GM19395 (cell line): ENCODE data around the gene PGAP6.
"Not testable (repeated sequence)": the region's sequence is repeated elsewhere in the genome, so short reads cannot be mapped to it uniquely, and the experiment has no call there.

Source experiments
- ATAC-seq: cut with Tn5 transposase; IDR thresholded peaks from one replicate; pipeline ENCODE4 v1.9.1; 2021; ENCODE audit warnings: mild to moderate bottlenecking, moderate library complexity; ENCODE audit not compliant: unreplicated experiment

Gene PGAP6

DNA sequence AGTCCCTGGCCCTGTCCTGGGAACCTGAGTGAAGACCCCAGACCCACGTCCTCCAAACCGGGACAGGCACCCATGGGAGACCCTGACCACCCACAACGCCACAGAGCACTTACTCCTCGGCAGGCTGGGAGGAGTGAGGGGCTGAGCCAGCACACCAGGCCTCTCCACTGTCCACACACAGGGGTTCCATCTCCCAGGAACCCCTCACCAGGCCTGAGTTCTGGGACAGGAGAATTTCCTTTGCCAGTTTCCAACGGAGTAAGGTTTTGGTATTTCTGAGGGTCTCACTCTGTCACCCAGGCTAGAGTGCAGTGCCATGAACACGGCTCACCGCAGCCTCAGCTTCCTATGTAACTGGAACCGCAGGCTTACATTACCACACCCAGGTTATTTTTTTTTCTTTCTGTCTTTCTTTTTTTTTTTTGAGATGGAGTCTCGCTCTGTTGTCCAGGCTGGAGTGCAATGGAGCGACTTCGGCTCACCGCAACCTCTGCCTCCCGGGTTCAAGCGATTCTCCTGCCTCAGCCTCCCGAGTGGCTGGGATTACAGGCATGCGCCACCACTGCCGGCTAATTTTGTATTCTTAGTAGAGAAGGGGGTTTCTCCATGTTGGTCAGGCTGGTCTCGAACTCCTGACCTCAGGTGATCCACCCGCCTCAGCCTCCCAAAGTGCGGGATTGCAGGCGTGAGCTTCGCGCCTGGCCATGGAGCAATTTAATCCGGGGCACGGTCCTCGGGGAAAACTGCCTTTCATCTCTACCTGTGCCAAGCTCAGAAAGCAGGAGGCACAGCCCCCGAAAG is 1.6 kb downstream of the PGAP6 start:
- no peak for ATAC-seq

DNA sequence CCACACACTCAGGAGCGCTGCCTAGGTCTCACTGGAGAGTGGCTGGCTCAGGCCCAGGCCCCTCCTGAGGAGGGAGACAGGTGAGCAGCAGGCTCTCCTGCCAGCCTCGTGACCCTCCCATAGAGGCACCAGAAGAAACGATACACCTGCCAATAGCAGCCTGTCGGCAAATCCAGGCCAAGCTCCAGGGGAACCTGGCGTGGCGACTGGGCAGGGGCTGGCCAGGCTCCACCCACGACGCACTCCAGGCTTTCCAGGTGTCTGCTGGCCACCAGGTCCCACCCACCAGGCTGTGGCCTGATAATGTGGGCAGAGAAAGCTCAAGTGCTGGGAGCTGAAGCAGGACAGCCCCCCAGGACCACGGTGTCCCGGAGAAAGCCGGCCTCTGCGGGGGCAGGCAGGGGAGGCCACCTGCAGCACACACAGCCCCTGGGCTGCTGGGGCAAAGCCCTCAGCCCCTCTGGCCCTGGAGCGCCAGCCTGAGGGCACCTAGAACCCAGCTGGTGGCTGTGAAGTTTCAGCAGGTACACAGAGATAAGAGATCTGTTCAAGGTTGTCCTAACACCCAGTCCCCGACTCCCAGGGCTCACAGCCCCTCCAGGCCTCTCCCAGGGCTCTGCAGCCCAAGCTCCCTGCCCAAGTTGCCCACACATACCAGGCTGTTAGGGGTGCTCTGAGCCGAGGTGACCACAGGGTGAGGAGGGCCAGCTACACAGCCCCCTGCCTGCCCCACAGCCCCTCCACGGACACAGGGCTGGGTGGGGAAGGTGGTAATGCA is 2.4 kb downstream of the PGAP6 start:
- ATAC-seq, result no peak

DNA sequence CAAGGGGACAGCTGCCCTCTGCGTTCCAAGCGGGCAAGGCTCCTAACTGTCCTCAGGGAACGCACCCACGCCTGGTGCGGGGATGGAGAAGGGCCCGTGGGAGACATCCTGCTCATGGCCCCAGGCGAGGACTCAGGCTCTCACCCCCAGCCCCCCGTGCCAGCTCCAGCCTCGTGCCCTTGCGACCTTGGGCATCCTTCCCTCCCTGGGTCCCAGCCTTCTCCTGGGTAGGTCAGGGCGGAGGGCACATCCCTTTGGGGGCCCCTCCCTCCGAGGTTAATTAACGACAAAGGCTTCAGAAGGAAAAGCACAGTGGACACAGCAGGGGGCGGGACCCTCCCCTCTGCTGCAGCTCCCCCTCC is 3.0 kb downstream of the PGAP6 start:
- ATAC-seq, result no peak

DNA sequence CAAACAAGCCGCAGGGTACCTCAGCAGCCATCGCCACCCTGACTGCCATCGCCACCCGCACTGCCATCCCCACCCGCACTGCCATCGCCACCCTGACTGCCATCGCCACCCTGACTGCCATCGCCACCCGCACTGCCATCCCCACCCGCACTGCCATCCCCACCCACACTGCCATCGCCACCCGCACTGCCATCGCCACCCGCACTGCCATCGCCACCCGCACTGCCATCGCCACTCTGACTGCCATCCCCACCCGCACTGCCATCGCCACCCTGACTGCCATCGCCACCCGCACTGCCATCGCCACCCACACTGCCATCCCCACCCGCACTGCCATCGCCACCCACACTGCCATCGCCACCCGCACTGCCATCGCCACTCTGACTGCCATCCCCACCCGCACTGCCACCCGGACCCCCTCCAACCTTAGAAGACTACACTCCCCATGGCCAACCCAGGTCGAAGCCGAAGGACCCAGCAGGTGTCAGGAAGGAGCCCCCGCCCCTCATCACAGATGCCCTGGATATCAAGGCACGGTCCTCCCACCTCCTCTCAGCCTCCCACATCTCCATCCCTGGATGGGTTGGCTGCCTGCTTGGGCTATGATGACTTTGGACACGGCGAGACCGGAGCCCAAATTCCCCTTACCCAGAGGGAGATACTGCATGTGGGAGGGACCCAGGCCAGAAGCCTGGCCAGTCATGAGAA is 3.5 kb downstream of the PGAP6 start:
- ATAC-seq, result not testable (repeated sequence)

DNA sequence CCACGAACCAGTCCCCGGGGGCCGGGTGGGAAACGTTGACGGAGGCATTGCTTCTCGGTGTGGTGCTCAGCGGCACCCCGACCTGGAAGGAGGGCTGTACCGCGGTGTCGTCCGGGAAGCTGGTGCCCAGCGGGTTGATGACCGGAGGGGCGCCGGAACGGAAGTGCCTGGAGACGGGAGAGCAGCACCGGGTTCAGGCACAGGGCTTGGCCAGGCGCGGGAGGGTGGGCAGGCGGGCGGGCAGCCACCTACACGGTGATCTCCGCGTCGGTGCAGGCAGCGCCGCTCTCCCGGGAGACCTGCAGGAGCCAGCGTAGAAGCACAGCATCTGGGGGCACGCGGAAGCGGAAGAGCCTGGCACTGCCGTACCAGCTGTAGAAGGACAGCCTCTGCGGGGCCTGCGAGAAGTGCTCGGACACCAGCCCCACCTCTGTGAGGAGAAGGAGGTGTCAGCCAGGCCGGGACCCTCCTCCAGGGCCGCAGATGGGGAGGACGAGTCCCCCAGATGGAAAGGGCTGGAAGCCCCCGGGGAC is 4.3 kb downstream of the PGAP6 start:
- ATAC-seq, result no peak

DNA sequence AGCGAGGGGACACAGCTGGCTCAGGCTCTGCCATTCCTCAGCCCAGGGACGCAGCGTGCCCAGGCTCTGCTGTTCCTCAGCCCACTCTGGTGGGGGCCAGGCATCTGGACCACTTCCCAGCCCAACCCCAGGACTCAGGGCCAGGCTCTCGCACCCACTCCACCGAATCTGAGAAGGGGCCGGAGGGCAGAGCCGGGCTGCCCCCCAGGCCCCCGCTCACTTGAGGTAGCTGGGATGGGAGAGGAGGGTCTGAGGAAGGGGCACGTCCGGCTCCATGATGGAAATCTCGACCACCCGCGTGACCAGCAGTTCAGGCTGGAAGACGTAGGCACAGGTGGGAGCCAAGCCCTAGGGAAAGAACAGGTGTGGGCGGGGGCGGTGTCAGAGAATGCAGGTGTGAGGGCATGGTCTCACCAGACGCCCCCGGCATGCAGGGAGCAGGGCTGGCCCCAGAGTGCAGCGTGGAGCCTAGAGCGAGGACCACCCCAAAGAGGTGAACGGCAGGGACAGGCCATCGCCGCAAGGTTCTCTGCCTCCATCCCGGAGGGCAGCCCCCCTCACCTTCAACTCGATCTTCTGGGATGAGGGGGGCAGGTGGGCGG is 4.9 kb downstream of the PGAP6 start:
- no peak for ATAC-seq

DNA sequence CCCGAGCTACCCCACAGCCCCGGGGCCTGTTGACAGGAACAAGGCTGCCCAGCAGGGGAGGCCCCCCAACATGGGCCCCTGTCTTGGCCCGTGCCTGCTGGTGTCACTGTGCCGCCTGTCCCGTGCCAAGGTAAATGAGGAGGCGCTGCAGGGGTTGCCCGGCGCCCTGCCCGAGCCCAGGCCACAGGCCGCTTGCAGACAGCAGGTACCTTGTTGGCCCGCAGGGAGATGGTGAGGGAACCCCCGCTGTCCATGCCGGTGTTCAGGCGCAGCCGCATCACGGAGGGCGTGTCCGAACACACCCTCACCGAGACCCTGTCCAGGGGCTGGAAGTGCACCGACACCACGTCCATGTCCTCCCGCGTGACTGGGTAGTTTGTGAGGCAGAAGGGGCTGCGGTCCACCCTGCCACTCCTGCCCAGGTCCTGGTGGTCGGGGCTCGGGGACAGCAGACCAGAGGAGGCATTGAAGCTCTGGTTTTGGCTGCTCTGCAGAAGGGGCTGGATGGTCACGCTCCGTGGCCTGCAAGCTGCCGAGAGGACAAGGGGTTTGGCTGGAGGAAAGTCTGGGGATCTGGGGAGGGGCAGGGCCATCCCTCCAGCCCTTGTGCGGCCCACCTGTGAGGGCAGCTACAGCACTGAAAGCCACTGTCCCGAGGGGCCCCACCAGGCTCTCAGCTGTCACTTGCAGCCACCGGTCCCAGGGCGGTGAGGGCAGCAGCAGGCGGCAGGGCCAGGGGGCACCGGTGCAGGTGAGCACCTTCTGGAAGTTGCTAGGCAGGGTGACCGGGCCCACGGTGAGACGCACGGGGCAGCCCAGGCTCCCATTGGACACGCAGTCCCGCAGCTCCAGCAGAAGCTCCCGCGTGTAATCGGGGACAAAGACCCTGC is 5.6 kb downstream of the PGAP6 start:
- ATAC-seq, result no peak

DNA sequence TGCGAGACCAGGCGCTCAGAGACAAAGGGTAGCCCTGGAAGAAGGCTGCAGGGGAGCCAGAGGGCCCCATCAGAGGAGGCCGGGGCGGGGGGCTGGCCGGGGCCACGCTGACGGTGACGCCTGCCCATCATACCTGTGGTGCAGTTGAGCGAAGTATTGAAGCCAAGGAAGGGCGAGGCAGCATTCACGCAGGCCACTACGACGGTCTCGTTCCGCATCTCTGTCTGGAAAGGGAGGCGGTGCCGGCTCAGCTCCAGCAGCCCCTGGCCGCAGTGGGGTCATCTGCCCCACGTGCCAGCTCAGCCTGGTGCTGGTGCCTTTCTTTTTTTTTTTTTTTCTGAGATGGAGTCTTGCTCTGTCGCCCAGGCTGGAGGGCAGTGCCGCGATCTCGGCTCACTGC is 6.6 kb downstream of the PGAP6 start:
- ATAC-seq, result no peak

DNA sequence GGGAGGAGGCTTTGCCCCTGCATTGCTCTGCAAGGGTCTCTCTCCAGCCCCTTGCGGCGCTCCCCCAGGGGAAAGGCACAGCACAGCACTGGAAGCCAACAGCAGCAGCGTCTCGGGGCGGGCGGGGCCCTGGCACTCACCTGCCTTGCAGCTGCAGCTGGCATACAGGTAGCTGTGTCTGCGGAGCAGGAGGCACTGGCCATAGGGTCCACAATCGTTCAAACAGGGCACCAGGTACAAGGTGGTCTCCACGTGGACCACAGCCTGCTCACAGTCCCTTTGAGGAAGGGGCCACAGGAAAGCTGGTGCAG is 7.2 kb downstream of the PGAP6 start:
- ATAC-seq, result no peak

DNA sequence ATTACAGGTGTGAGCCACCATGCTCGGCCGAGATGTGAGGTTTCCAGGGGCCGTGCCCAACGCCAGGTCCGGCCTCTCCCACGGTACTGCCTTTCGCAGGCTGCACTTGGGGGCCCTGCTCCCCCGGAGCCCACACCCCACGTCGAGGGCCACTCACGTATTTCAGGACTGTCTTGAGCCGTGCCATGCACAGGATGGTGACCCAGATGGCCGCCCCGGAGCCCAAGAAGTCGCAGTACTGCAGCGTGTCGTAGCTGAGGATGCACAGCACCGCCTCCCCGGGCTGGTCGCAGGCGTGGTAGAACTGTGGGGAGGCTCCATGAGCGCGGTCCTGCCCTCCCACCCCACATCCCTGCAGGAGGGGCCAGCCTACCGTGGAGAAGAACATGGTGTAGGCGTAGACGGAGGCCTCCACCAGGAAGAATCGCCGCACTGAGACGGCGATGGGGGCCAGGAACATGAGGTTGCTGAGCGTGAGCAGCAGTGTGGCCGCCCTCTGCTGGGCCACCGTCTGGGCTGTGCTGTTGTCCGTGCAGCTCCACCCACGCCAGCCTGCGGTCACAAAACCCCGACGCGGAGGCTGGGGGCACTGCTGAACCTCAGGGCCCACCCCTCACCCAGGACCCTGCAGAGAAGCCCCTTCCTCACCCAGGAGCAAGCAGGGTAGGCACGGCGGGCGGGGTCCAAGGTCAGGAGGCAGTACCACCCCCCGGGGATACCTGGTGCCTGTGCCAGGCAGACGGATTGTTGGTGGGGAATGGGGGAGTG is 7.7 kb downstream of the PGAP6 start:
- no peak for ATAC-seq

DNA sequence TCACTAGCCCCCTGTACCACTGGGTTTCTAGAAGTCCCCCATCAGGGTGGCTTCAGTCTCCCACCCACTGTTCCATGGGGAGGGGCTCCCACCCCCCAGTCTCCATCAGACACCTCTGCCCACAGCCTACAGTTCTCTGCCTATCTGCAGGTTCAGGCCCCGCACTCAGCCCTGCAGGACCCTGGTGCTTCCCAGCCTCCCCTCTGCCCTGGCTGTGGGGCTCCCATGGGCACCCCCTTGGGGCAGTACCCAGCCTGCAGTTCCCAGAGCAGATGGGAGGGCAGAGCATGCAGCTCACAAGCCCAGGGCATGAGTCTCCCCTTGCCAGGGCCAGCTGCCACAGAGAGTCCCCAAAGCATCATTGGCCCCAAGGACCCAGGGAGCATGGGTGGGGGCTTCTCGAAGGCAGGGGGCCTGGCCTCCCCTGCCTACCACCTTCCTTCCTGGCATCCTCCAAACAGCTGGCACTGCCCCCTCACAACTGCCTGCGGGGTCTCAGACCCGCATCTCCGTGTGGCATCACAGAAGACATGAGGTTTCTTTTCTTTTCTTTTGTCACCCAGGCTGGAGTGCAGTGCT is 8.7 kb downstream of the PGAP6 start:
- ATAC-seq, result no peak

DNA sequence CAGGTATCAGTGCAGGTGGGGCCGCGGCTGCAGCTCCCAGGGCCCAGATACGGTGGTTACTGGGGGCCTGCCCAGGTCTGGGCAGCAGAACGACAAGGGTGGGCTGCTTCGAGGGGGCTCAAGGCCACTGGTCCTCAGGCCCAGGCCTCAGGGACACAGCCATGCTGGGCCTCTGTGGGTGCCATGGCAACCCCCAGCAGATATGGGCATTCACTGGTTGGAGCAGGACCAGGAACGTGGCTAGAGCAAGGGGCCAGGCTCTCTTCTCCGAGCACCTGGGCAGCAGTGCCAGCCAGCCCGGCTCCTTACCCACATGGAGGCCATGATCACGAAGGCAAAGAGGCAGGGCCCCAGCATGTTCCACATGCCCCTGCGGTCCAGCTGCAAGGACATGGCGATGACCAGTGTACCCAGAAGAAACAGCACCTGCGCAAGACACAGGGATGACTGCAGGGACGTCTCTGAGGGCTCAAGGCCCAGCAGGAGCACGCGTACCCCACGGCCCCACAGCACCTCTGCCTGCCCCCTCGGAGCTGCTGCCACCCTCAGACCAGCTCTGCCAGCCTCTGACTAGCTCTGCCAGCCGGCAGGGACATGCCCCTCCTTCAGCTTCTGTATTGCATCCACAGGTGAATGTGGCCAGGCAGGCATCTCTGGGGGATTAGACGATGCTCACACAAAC is 9.3 kb downstream of the PGAP6 start:
- ATAC-seq, result no peak

DNA sequence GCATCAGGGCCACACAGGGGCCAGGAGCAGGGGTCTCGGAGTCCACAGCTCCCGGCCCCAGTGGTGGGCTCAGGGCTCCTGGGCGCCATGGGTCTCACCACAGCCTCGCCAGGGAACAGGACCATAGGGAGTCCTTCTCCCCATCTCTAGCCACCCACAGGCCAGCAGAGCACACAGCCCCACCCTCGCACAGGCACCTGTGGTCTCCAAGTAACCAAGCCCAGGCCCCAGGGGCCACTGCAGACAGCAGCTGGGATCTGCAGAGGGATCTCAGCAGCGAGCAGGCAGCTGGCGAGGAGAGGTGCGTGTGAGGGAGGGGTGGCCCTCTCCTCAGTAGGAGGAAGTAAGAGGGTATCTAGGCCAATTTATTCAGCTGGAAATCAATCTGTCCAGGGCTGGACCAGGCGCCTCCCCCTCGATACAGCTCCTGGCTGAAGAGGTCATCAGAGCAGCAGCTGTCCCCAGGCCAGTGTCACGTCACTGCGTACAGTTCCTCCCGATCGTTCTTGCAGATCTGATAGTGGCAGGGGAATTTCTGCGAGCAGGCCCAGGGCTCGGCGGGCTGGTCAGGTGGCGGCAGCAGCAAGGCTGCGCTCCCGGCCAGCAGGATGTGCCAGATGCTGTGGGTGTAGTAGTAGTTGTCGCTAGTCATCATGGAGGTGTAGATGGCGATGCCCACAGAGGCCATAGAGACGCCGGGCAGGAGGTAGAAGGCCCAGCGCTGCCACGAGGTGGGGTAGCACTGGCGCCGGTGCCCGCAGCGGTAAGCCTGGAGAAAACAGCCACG is 10.1 kb downstream of the PGAP6 start:
- ATAC-seq, result no peak

DNA sequence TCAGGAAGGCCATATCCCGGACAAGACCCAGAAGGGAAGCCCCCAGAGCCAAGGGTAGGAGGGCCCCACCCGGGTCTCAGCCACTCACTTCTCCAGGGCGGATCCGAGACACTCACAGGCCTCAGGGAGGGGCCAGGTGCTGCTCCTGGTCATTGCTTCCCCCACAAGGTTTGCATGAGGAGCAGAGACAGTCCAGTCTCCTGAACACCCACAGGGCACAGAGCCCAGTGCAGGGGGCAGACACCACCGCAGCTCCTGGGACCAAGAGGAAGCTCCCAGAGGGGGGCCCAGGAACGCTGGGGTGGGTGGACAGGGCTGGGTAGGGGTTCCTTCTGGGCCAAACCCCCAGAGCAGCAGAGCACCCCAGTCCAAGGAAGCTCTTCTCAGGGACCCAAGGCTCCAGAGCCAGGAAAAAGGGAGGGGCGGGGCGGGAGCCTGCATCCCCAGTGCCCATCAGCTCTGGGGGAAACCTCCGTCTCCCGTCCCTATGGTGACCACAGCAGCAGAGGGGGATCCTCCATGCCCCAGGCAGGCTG is 10.7 kb downstream of the PGAP6 start:
- peak; percentile 13 for ATAC-seq

DNA sequence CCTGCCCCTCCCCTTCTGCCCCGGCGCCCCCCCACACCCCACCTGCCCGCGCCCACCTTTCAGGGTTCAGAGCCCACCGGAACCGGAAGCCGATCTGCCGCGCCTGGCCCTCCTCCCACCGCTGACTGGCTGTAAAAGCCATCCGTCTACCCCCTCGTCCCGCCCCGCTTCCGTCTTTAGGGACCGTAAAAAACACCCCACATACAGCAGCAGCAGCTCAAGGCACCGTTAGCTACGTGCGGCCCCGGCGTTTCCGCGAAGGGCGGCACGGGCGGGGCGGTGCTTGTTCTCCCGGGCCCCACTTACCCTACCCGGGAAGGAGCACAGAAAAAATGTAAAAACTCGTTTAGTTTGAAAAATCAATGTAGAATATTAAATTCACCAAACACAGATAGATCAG is 11.3 kb downstream of the PGAP6 start, which contains the start of gene MRPL28:
Gene MRPL28 (minus strand): TSS at position 96 of the 400 bp plus-strand sequence. CDS start 320 bp downstream, outside the sequence.
- peak; percentile 88 for ATAC-seq

DNA sequence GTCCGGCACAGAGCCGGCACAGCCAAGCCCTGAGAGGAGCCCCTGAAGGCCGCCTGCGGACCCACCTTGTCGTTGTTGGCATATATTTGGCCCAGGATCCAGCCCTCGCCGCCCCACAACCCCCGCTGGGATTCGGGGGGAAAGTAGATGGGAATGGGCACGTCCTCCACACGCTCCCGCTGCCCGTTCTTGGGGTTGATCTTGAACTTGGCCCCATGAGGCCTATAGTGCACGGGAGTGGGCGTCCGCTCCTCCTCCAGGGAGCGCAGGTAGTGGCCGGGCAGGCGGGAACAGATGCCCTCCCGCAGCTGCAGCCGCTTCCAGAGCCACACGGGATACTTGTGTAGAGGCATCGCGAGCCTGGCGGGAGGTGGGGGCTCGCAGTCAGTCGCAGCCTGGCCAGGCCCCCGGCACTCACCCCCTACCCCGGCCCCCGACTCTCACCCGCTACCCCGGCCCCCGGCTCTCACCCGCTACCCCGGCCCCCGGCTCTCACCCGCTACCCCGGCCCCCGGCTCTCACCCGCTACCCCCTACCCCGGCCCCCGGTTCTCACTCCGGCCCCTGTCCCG is 11.8 kb downstream of the PGAP6 start:
- no peak for ATAC-seq

DNA sequence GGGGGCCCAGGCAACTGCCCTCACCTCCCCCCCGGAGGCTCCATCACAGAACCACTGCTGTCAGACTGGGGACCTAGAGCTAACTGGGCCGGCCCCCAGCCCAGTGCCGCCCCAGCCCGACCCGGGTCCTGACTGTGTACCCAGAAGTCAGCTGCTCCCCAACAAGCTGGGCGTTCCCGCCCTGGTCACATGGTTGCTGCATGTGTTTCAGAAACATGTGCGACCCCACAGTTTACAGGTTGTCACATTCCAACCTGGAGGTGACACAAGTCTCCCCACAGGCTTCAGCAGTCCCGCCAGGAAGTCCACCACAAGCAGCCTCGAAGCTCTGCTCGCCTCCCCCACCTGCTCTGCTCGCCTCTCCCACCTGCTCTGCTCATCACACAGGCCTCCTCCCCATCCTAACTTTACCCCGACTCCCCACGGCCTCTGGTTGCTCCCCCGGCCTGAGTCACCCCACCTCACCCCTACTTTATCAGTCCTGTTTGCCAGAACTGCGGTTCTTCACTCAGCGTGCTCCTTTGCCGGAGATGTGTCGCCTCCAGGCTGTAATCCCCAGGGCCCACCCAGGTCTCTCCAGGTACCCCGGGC is 12.4 kb downstream of the PGAP6 start:
- no peak for ATAC-seq
